HepG2 (cell line): Measurements from ENCODE around the gene NRBP1. TPM values are rescaled to one million over a fixed set of nuclear protein-coding genes. Genes with fewer than 3 reads are reported as not detected.

Experiments used
- ATF1 ChIP-seq: IDR thresholded peaks from 2 replicates; pipeline ENCODE4 v1.6.1; 2016; ENCODE audit warnings: mild to moderate bottlenecking, control low read depth
- CBX1 ChIP-seq: IDR thresholded peaks from one replicate; pipeline ENCODE4 v1.6.1; 2016; ENCODE audit warnings: antibody characterized with exemption, low read depth
- E2F2 ChIP-seq: sonication (generic); formaldehyde crosslinking; IDR thresholded peaks from 2 replicates; pipeline ENCODE4 v1.4.0; 2020; ENCODE audit warnings: missing genetic modification reagents, borderline replicate concordance
- HNRNPUL1 ChIP-seq: fragments of 200-400 bp; formaldehyde crosslinking; IDR thresholded peaks from 2 replicates; pipeline ENCODE4 v1.6.1; 2017; ENCODE audit warnings: low read depth, mild to moderate bottlenecking, low read length, moderate library complexity
- IRF2 ChIP-seq: IDR thresholded peaks from 2 replicates; pipeline ENCODE4 v1.6.1; 2018; ENCODE audit warnings: missing genetic modification reagents, missing compliant biosample characterization
- MTF2 ChIP-seq: sonication (generic); formaldehyde crosslinking; IDR thresholded peaks from 2 replicates; pipeline ENCODE4 v1.5.0; 2020; ENCODE audit warnings: missing genetic modification reagents, borderline replicate concordance
- SAFB2 ChIP-seq: sonication (generic); formaldehyde crosslinking; IDR thresholded peaks from 2 replicates; pipeline ENCODE4 v1.5.1; 2020; ENCODE audit warnings: missing genetic modification reagents, low read depth, mild to moderate bottlenecking, borderline replicate concordance
- TEAD3 ChIP-seq: optimal IDR thresholded peaks from 2 replicates; pipeline ENCODE3; 2016; ENCODE audit warnings: borderline replicate concordance
- ZBTB44 ChIP-seq: sonication (generic); formaldehyde crosslinking; IDR thresholded peaks from 2 replicates; pipeline ENCODE4 v1.4.0; 2020; ENCODE audit warnings: missing genetic modification reagents
- ZFP1 ChIP-seq: IDR thresholded peaks from 2 replicates; pipeline ENCODE4 v1.6.1; 2016
- ZKSCAN8 ChIP-seq: IDR thresholded peaks from 2 replicates; pipeline ENCODE4 v1.6.1; 2016; ENCODE audit warnings: borderline replicate concordance, missing genetic modification reagents, missing compliant biosample characterization
- ZNF260 ChIP-seq: sonication (generic); formaldehyde crosslinking; IDR thresholded peaks from 2 replicates; pipeline ENCODE4 v1.4.0; 2020; ENCODE audit warnings: missing genetic modification reagents, low read depth, mild to moderate bottlenecking, borderline replicate concordance
- ZNF318 ChIP-seq: sonication (generic); formaldehyde crosslinking; IDR thresholded peaks from 2 replicates; pipeline ENCODE4 v1.4.0; 2020; ENCODE audit warnings: mild to moderate bottlenecking, missing genetic modification reagents
- ZNF550 ChIP-seq: sonication (generic); formaldehyde crosslinking; IDR thresholded peaks from 2 replicates; pipeline ENCODE4 v1.4.0; 2020; ENCODE audit warnings: mild to moderate bottlenecking, missing genetic modification reagents, borderline replicate concordance
- ZNF724P ChIP-seq: sonication (generic); formaldehyde crosslinking; IDR thresholded peaks from 2 replicates; pipeline ENCODE4 v1.8.0; 2022; ENCODE audit warnings: missing genetic modification reagents, borderline replicate concordance
- ZNF780A ChIP-seq: sonication (generic); formaldehyde crosslinking; IDR thresholded peaks from 2 replicates; pipeline ENCODE4 v1.8.0; 2022; ENCODE audit warnings: mild to moderate bottlenecking, missing genetic modification reagents, moderate library complexity
- polyA plus RNA-seq, 8 experiments: library from polyadenylated mRNA; depleted of rRNA in 3 of 8; stranded (reverse) in 7 of 8; unstranded in 1 of 8; fragments of >200 nt; fragmentation: Illumina TruSeq in 4 of 8; extraction: Trizol in 4 of 8; gene quantifications; 2 replicates each; pipeline versions ENCODE4 v1.2.1 to v1.2.3, GENCODE V29; 2011 to 2016; ENCODE audit warnings: low read depth in 4 of 8, missing spikeins in 1 of 8, mixed read lengths in 1 of 8; ENCODE audit not compliant: insufficient read depth in 1 of 8
- total RNA-seq, 5 experiments: library from RNA; depleted of rRNA; stranded (reverse); fragments of >200 nt; fragmentation: Illumina TruSeq; extraction: Trizol; gene quantifications; 2 replicates each; pipeline ENCODE4 v1.2.3, GENCODE V29; 2016; ENCODE audit warnings: low read depth in 1 of 5

Gene NRBP1
- total and polyA plus RNA-seq, 2 of the 13 experiments (the other 11 are each of a cell fraction or from before 2014, with no cell fraction given): 165 to 240 TPM

- TF ChIP-seq ZBTB44 (CRISPR knock-in tag) (no peak), HNRNPUL1 (no peak), SAFB2 (CRISPR knock-in tag) (no peak), E2F2 (no peak), ZNF550 (CRISPR knock-in tag) (no peak), ZNF724P (no peak), ZKSCAN8 (CRISPR knock-in tag) (no peak), MTF2 (CRISPR knock-in tag) (no peak), CBX1 (no peak), ATF1 (CRISPR knock-in tag) (no peak), TEAD3 (CRISPR knock-in tag) (no peak), ZNF780A (CRISPR knock-in tag) (no peak), IRF2 (CRISPR knock-in tag) (no peak), ZNF260 (no peak), ZFP1 (no peak), ZNF318 (CRISPR knock-in tag) (no peak)
Measured at GRCh38 chr2:27412419-27413152, 15.8 kb upstream of the NRBP1 start (continued).
